RCC 7860 (cell line): Measurements from ENCODE around the gene ENAH.

ENCODE experiments used
- DNase-seq: peaks from one replicate; pipeline ENCODE4 v3.0.0-alpha.2; 2015; ENCODE audit warnings: low spot score
- FAIRE-seq: peaks from 2 replicates; lab custom pipeline; 2012; peaks lifted over from hg19 to GRCh38; lab: Jason Lieb, UNC

ENAH gene

DNA sequence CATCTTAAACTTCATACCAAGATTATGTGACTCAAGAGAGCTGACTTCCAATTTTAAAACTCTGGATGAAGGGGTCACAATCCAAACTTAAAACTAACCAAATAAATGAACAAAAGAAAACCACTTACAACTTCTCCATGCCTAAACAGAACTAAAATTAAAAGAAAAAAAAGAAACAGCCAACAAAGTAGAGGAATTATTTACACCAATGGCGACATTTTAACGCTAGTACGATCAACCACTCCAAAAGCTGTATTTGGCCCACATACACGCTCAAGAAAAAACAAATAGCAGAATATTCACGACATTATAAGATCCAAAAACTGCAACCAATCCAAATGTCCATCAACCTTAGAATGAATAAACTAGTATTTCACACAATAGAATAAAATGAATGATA, 42.4 kb downstream of the ENAH start:
- FAIRE-seq (no peak), DNase-seq (no peak)

DNA sequence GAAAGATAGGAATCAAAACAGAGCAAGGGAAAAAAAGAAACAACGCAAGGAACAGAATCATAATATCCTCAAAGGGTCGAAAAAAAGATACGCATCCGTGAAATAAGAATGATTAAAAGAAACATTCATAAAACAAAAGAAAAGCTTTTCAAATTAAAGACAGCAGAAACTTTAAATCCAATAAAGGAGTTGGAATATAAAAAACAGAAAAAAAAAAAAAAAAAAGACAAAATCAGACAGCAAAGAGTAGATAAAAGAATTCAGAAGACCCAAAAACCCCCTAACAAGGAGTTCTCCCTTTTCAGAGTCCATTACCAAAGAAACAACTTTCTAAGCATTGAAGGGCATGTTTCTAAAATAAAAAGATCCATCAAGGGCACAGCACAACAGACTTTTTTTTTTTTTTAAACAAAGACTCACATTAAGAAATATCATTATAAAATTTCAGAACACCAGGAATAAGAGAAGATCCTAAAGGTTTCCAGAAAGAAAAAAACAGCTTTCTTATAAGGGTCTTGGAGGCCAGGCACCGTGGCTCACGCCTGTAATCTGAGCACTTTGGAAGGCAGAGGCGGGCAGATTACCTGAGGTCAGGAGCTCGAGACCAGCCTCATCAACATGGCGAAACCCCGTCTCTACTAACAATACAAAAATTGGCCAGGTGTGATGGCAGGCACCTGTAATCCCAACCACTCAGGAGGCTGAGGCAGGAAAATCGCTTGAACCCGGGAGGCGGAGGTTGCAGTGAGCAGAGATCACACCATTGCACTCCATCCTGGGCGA, 44.7 kb downstream of the ENAH start:
- DNase-seq (no peak), FAIRE-seq (no peak)

DNA sequence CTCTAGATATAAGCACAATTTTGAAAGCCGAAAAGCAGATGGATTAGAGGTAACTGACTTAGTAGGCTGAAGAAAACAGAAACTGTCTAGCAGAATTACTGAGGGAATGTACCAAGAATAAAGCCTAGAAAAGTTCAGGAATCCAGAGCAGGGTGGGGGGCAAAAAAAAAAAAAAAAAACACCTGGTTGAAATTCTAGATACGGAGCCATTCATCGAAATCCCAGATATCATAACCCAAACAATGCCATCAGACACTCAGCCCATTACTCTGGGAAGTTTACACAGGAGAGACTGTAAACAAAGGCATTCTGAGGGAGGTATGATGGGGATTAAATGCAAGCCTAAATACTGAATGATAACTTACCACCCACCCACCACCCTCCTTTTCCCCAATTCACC, 45.6 kb downstream of the ENAH start:
- FAIRE-seq (no peak), DNase-seq (no peak)

DNA sequence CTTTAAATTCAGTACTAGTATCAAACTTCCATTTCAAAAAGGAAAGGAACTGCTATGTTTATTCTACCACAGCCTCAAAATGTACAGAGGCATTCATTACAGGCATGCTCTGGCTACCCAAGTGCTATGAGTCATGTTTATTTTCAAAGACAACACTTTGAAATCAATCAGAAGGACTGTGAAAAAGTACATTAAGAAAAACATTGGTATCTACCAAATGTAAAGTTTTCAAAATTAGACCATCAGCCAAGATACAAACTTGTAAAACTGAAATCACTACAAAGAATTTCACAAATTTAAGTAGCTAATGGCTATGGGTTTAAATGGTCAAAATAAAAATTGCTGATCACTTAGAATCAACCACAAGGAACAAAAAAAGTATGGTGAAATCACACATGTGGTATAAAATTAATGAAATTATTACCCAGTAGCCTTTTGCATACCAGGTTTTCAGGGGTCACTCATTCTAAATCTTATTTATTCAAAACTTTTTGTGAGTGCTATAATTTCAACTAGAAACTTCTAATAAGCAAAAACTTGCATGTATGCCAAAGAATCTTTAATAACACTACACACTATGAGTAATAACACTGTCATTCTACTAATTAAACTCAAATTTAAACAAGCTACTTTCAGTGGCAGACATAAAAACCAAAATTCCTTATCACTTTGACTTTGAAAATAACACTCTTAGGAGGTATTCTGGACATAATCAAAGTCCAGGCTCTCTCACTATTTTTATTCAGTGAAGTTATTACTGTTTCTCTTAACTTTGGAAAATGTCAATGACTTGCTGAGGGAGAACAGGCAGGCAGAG, 49.2 kb downstream of the ENAH start:
- FAIRE-seq: peak; percentile 91
- no peak for DNase-seq

DNA sequence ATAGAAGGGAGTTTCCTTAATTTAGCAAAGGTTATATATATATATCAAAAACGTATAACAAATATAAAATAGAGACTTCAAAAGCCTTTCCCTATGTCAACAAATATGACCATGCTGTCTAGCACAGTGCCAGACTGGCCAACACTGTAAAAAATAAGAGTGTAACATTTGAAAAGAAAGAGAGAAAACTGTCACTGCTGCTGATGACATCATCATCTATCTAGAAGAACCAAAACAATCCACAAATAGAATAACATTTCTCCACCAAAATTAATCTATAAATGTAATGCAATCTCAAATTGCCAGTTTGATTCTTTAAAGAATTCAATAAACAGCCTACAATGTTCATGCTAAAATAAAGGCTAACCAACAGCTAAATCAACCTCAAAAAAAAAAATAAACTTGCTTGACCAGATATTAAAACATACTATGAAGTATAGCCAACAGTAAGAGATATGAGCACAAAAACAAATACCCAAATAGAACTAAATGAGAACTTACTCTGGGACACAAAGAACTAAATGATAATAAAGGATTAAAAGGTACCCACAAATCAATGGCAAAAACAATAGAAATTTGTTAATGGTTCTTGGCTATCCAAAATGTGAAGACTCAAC, 50.2 kb downstream of the ENAH start:
- DNase-seq (no peak), FAIRE-seq (no peak)

DNA sequence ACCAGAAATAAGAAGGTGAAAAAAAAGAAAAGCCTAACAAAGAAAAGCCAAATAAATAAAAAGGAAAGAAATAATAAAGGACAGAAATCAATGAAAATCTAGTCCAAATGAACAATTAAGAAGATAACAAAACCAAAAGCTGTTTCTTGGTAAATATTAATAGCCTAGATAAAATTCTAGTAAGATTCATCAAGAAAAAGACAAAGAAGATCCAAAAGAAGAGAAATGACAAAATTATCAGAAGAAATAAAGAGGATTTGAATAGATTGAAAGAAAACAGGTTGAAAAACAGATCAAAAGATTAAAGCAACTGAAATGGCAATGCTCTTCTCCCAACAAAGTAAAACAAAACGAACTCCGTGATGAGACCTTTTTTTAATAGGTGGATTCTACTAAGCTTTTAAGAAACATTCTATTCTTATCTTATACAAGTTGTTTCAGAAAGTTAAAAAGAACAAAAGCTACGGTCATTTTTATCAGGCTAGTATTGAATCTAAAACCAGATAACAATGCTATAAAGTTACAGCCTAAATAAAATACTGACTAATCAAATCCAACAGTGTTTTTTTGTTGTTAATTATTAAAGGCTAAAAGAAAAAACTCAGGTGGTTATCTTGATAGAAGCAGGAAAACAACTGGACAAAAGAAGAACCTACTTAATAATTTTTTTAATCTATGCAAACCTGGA, 50.9 kb downstream of the ENAH start:
- DNase-seq (no peak), FAIRE-seq (peak; percentile 80)

DNA sequence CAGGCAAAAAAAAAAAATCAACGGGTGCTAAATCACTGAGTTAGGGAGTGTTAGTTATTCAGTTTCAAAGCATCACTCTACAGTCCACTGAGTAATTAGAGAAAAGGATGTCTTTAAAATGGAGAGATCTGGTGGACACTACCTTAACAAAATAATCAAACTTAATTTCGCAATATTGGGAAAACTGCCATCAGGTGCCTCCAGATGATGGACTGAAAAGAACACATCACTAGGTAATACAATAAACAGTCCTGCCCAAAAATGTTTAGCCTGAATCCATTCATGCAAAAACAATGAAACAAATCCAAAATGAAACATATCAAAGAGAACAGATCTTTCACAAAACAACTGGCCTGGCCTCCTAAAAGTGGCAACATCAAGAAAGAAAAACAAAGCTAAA, 54.1 kb downstream of the ENAH start:
- DNase-seq (no peak), FAIRE-seq (no peak)

DNA sequence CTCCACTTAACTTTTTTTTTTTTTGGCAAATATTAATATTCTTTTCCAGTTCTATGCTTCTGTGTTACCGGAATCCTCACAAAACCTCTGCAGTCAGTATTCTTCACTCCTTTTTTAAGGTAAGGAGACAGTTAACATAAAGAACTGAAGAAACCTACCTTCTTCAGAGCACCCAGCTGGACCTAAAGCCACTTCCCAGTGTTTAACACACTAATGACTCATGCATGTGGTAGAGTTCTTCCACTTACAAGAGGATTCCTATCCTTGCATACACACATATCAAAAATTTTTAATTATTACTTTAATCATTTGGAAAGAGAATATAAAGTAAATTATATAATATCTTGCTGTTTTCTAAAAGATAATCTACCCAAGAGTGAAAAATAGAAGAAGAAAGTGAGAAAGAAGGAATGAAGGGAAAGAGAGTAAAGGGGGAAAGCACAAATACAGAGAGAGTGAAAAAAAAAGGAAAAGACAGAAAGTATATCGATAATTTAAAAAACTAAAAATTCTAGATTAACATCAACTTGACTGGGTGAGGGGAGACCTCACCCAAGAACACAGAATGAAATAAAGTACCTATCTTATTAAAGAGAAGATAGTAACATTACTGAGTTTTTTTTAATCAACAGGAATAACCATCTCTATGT, 54.9 kb downstream of the ENAH start:
- peak; percentile 22 for DNase-seq

DNA sequence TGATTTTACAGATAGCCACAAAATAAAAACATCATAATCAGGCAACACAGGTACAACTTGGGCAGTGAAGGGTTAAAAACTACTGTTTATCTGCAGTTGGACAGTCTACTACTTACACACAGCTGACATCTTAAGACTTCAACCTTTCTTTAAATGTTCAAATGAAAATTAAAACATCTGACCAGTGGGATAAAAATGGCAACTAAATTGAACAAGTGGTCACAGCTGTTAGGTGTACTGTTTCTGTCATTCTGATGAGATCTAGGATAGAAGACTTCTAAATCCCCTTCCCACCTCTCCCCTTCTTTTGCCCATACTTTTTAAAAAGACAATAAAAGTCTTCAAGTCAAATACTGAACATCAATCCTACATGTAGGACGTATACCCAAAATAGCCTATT, 56.2 kb downstream of the ENAH start:
- DNase-seq (no peak), FAIRE-seq (no peak)

More for the DNA sequence above, 54.9 kb downstream of the ENAH start:
- peak; percentile 91 for FAIRE-seq

DNA sequence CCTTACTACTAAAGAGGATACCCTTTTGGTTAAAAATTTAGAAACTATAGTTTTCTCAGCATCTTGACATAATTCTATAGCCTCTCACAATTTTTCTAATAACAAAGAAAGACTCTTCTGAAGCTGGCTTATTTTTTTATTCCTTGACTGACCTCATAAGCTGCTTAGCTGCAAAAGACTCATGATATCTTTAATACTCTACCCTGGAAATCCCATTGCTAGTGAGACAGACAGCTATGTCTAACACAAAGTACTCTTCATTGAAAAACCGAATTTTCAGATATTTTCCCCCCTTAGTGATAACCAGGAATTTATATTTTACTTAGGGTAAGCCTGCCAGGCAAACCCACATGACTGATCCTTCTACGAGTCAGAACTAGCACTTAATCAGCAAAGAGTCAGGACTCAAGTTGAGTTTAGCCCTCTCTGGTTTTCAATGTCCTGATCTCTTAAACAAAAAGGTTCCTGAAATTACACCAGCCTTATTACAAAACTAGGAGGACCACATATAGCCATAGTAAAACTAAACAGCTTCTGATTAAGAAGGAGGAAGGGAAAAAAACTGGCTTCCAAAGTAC, 56.9 kb downstream of the ENAH start:
- DNase-seq (no peak), FAIRE-seq (no peak)

DNA sequence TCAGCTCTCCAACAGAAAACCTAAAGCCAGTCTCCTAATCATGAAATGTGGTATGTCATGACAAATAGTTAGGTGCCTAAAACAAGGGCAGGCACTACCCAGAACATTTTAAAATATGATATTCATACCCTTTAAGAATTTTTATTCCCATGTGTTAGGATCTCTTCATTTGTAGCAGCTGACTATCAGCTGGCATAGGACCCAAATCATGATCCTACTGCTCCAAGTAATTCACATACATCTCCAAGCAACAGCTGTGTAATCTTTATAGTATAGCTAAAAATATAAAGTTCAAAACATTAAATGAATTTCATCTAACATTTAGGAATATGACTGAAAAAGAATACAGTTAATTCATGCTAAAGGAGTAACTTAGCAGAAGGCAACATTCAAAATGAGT, 57.5 kb downstream of the ENAH start:
- DNase-seq (no peak), FAIRE-seq (peak; percentile 46)

DNA sequence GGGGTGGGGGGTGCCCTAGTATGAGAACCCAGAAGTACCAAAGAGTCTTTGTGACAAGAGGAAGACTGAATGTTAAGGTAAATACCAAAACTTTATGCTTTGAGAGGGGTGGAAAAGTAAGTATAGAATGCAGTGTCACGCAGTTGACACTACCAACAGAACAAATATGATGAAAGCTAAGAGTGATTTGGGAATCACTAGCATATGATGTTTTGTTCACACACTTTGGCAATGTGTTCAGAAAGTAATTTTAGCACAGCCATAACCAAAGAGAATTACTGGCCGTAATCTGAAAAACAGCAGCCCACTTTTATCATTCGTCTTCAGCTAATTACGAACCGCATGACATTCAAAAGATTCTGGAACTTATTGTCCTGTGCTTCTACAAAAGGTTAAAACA, 59.5 kb downstream of the ENAH start:
- FAIRE-seq: no peak
- DNase-seq: no peak

DNA sequence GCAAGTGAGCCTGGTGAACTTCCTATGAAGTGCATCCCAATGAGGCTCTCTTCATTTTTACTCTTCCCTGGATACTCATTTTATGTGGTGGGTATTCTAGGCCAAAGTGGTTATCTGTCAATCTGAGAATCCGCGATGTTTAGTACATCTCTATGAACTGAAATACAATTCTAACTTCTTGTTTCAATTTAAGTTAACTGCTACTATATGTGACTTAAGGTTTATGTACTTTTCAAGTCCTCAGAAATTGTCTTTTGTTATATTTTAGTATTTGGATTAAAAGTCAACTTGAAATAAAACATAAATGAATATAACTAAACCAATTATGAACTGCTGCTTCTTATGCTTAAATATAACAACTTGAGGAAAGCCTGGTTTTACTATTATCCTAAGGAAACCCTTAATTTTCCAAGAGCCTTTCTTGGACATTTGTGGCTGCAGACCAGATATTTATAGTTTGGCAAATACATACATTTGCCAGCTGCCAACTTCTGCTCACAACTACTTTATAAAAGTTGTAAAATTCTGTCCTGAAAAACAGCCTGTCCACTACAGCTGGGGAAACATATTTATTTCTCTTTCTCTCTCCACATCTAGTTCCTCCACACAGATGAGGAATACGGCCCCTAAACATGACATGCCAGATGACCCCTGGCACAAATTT, 60.4 kb downstream of the ENAH start:
- DNase-seq (no peak), FAIRE-seq (peak; percentile 8)

DNA sequence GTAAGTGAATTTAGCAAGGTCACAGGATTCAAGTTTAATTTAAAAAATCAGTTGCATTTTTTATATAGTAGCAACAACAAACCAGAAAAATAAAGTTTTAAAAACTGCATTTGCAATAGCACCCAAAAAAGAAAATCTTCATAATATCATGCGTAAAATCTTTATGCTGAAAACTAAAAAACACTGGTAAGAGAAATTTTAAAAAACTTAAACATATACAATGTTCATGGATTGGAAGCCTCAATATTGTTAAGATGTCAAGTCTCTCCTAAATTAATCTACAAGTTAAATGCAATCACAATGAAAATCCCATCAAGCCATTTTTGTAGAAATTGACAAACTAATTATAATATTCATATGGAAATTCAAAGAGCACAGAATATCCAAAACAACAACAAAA, 65.6 kb downstream of the ENAH start:
- no peak for DNase-seq
- no peak for FAIRE-seq

DNA sequence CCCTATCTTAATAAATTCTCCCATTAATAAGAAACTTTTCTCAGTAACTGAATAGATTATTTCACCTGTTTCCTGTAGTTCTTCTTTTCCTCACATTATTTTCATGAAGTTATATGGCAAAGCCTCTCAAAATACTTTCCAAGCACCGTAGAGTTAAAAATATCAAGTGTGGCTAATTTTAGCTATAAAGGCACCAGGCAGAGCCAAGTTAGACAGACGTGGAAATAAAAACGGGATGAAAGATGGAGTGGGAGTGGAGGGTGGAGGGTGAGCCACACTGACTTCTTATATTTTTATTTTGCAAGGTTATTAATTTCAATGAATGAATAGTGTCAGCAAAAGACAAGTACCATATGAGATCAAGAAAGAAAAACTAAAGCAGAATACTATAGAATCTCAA, 71.7 kb downstream of the ENAH start:
- FAIRE-seq: no peak
- DNase-seq: no peak

DNA sequence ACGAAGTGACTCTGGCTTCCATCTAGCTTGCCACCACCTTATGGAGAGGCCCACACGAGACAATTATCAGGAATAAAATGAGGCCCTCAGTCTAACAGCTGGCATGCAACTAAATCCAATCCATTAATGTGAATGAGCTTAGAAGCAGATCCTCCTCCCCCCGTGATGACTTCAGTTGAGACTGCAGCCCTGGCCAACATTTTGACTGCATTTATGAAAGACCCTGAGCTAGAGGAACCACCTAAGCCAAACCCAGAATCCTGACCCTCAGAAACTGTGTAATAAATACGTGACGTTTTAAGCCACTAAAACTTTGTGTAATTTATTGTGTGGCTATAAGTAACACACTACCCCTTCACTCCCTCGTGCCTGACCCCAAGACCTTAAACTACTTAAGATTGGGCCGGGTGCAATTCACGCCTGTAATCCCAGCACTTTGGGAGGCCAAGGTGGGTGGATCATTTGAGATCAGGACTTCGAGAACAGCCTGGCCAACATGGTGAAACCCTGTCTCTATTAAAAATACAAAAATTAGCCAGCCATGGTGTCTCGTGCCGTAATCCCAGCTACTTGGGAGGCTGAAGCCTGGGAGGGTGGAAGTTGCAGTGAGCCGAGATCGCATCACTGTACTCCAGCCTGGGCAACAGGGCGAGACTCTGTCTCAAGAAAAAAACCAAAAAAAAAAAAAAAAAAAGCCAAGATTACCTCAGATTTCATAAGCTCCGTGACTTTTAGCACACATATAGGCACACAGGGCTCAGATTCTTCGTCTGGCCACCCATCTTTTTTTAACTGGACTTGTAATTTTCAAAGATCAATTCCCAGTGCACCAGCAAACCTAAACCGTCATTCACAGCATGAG, 72.5 kb downstream of the ENAH start:
- FAIRE-seq: no peak

DNA sequence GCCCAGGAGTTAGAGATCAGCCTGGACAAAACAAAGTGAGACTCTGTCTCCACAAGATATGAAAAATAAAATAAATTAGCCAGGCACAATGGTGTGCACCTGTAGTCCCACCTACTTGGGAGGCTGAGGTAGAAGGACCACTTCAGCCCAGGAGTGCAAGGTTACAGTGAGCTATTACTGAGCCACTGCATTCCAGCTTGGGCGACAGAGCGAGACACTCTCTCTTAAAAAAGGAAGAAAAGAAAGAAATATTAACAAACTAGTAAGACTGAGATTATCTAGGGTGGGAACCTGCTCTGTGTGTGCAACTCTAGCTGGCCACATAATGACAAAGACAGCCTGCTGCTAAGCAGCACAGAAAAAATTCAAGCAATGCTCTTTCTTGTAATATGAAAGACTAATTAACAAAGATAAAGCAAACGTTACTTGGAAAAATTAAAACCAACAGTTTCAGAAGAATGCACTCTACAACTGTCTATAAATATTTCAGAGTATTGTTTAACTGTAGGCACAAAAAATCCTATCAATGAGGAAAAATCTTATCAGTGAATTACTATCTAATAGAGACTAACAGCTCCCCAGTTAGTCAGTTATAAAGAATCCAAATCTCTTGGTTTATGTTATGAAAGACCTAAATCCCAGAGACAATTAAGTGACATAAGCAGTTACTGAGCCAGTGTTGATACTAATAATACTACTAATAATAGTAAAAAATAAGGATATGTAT, 74.5 kb downstream of the ENAH start:
- DNase-seq (peak; percentile 59), FAIRE-seq (peak; percentile 93)

More for the DNA sequence above, 72.5 kb downstream of the ENAH start:
- DNase-seq: no peak

DNA sequence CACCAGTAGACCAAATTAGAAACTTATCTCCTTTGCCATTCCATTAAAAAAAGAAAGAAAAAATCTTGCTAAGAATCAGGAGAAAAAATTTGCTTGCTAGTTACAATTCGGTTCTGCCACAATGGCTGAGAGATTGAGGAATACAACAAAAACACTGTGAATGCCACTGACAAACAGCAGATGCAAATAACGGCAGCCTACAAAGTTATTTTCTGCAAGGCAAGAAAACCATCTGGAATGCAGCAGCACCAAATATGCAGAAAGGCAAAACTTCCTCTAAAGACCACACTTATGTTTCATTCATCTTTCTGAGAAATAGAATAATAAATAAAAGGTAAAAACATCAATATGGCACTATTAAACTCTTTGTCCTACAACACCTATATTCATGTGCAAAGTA, 75.7 kb downstream of the ENAH start:
- DNase-seq (no peak), FAIRE-seq (no peak)
